SW 1271 (cell line): Measurements from ENCODE around the gene ELOVL5.

ENCODE experiments used
- DNase-seq, 2 experiments: peaks; one replicate each; lab custom pipeline; 2025; lab: John Stamatoyannopoulos, UW

The ELOVL5 gene

DNA sequence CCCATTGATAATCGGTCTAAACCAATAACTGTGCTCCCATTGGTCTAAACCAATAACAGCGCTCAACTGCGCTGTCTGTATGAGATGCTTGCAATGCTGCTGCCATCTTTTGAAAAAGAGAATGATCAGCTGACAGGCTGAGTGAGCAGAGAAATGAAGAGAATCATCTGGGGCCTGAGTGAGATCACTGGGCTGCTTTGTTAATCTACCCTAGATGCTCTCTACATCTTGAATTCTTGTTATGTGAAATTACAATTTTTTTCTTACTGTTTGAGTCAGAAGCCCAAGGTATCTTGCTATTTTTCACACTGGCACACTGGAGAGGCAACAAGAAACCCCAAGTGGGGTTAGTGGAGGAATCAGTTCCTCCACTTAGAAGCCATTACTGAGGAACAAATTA is 108.6 kb downstream of the ELOVL5 start:
- DNase-seq: no peak

DNA sequence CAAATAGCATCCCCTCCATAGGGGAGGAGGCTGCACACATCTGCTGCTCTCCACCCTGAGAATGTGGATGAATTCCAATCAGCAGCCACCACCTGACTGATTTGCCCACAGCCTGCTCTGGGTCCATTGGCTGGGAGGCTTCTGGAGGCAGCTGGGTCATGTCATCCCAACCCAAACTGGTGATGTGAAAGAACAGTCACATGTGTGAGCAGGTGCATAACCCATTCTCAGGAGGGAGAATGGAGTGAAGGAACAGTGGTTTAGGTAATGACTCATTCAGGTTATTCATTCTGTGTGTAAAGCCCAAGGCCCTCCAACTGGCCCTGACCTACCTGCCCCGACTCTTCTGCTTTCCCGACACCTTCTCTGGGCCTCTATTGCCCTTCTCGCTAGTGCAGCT is 109.2 kb downstream of the ELOVL5 start:
- no peak for DNase-seq

DNA sequence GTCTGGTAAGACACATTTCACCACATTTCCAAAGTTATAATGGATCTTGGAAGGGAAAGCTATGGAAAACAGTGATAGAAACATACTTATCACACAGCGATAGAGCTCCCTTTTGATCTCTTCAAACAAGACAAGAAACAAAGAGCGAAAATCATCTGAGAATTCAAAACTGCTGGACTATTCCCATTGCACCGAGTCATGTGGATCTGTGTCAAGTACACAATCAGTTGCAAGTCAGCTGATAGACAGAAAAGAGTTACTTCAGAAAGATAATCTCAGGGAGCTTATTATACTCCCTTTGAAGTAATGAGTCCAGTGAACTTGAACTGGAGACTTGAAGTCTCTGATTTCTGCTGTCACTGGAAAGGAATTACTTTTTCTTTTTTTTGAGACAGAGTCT is 110.4 kb downstream of the ELOVL5 start:
- no peak for DNase-seq

DNA sequence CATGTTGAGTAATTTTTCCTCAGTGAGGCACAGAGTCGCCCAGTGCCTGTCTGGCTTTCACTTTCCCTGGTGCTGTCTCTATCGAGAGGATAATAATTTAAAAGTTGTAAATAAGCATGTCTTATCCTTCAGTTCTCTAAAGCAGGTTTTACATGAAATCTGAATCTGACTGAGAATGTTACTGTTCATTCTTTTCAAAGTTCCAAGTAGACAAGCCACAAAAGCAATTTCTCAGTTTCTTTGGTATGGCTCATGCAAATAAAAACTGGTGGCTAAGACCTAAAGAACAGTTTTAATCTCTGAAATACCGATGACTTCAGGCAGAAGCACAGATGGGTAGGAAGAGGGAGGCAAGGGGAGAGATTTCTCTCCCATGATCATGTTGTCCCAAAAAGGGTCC is 112.5 kb downstream of the ELOVL5 start:
- DNase-seq: no peak

DNA sequence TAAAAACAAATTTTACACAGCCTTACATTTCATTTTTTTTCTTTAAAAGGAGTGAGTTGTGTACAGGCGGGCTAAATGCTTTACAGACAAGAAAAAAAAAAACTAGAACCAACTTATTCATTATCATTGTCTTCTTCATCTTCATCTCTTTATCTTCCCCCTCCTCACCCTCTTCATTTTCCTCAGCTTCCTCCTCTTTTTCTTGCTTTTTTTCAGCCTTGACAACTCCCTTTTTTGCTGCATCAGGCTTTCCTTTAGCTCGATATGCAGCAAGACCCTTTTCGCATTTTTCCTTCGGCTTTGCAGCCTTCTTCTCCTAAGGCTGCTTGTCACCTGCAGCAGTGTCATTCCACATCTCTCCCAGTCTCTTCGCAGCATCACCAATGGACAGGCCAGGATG is 113.2 kb downstream of the ELOVL5 start:
- no peak for DNase-seq

DNA sequence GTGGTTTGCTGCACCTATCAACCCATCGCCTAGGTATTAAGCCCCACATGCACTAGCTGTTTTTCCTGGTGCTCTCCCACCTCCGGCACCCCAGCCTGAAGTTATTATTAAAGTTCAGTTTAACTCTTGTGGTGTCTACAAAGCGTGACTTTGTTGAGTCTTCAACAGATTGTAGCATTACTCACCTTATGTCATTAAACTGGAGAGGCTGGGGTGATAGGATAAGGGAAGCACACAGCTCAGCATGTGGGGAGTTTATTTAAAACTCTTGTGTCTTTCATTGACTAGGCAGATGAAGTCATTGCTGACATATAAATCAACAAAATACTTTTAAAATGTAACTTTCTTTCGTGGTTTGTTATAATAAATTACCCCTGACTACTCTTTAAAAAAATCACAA is 115.4 kb downstream of the ELOVL5 start:
- DNase-seq: no peak

DNA sequence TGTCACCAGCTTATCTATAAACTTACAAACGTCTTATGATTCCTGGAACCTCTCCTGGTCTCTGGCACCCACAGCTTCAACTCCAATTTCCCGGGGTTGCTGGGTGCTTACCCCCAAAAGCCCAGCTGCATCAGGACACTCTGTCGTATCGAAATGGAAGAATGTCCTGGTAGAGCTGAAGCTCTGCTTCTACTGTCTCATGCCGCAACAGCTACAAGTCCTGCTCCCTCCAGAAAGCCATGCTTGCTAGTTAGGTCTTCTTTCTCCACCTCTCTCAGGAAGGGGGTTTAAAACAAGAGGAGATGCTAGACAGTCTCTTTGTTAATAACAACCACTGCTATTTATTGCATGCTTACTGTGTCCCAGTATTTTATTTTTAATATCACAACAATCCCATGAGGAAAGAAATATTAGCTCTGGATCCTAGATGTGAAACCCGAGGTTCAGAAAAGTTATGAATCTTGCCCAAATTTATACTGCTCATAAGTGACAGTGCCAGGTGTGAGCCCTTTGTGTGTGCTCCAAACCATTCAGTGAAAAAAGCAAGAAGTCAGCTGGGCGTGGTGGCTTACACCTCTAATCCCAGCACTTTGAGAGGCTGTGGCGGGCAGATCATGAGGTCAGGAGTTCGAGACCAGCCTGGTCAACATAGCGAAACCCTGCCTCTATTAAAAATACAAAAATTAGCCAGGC is 117.8 kb downstream of the ELOVL5 start:
- no peak for DNase-seq

DNA sequence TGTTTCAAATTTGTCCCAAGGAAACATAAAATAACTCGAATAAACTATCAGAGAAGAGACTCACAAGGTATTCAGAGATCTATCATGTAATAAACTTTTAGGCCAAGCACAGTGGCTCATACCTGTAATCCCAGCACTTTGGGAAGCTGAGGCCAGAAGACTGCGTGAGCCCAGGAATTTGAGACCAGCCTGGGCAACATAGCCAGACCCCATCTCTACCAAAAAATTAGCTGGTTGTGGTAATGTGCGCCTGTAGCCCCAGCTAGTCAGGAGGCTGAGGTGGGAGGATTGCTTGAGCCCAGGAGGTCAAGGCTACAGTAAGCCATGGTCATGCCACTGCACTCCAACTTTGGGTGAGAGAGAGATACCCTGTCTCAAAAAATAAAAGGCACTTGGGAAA is 120.9 kb downstream of the ELOVL5 start:
- DNase-seq: no peak

DNA sequence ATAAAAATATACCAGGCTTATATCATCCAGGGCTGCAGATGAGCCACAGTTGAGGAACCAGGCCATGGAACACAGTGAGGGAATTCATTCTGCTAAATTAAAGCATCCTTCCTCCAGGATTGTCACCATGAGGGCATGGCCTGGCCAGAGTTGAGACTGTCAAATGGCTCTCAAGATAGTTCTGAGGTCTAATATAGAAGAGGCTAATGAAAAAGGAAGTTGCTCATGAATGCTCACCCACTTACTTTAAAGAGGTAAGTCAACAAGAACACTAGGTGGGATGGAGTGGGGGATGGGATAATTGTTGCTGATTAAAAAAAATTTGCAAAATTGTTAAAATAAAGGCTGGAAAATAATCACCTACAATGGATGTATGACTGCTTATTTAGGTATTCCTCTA is 128.1 kb downstream of the ELOVL5 start:
- no peak for DNase-seq
